ENCODE measurements around the gene NOP9. TPM values are rescaled to one million over a fixed set of nuclear protein-coding genes. Genes with fewer than 3 reads are reported as not detected.
A peak's percentile ranks its signal among the peaks of the same experiment; 100 is the strongest.
"Not testable (repeated sequence)": the region's sequence is repeated elsewhere in the genome, so short reads cannot be mapped to it uniquely, and the experiment has no call there.

The NOP9 gene
- total RNA-seq, 1 experiment from 2014 or later: 39.4 TPM

- TF ChIP-seq ELF1 (IDR thresholded peaks at IDR 0.05; ENCODE audit: borderline replicate concordance, low read depth) (no peak), RAD21 (IDR thresholded peaks at IDR 0.05; ENCODE audit: low read depth) (no peak), EZH2 (IDR thresholded peaks at IDR 0.05) (no peak), MAX (IDR thresholded peaks at IDR 0.05) (no peak), SP1 (IDR thresholded peaks at IDR 0.05; ENCODE audit: low read depth) (no peak), ZFX (IDR thresholded peaks at IDR 0.05) (no peak), YY1 (IDR thresholded peaks at IDR 0.05; ENCODE audit: extremely low read depth, insufficient replicate concordance, low read depth, low read length) (no peak)
- POLR2A ChIA-PET: no interaction called here
Measured at GRCh38 chr14:24353559-24354481, 54.2 kb downstream of the NOP9 start.

GRCh38 chr14:24354482-24354825 is 54.8 kb downstream of the NOP9 start:
- H3K4me3 ChIP-seq (replicated peaks in 1 of 2; ENCODE audit: low read depth in 1 of 2, low read length in 2 of 2); H3K27me3 ChIP-seq (ENCODE audit: insufficient read depth, low read length); H3K79me2 ChIP-seq (ENCODE audit: insufficient read depth, low read length); H3K9me3 ChIP-seq (ENCODE audit: control insufficient read depth in 1 of 2, insufficient read depth in 1 of 2, low read depth in 1 of 2, low read length in 2 of 2); DNase-seq (ENCODE audit: low read depth, low spot score); H3K27ac ChIP-seq (ENCODE audit: low read depth, low read length); H3K9me2 ChIP-seq (ENCODE audit: insufficient read depth); POLR2A ChIA-PET; H4K20me1 ChIP-seq (ENCODE audit: insufficient read depth); ATAC-seq; RAD21 ChIA-PET (ENCODE audit: low non-redundant PET in 1 of 2, low total read pairs in 2 of 2, uncharacterized antibody in 2 of 2, unreplicated experiment in 2 of 2); BruUV-seq (replicated peaks); intact Hi-C loops (cut with micrococcal nuclease); H3K9ac ChIP-seq (ENCODE audit: low read length); H3K36me3 ChIP-seq (ENCODE audit: control insufficient read depth in 1 of 2, insufficient read depth in 2 of 2, low read length in 2 of 2); CTCF ChIA-PET: not testable (repeated sequence)
- Histone ChIP-seq H3K4me1 (ENCODE audit: control insufficient read depth in 1 of 2, insufficient read depth in 2 of 2, low read length in 2 of 2) (peaks cover 5 to 22% of the 10 kb centered on the region in 2 experiments; a peak in 3 of 4 replicates), H2AFZ (ENCODE audit: low read depth, low read length, poor library complexity, severe bottlenecking) (peak overlapping the region; percentile 71), H3K4me2 (ENCODE audit: low read length) (peak overlapping the region; percentile 43)

More at GRCh38 chr14:24353559-24354481, 54.2 kb downstream of the NOP9 start:
- ATAC-seq: peak; percentile 55
- no TSS peak for BruUV-seq (replicated peaks)
- Histone ChIP-seq H3K4me2 (ENCODE audit: low read length) (peak overlapping the region; percentile 57), H4K20me1 (ENCODE audit: insufficient read depth) (no peaks in the 10 kb centered on the region), H3K9me2 (ENCODE audit: insufficient read depth) (no peaks in the 10 kb centered on the region), H3K9ac (ENCODE audit: low read length) (no peak overlapping the region), H3K79me2 (ENCODE audit: insufficient read depth, low read length) (no peaks in the 10 kb centered on the region), H3K9me3 (ENCODE audit: control insufficient read depth in 1 of 2, insufficient read depth in 1 of 2, low read depth in 1 of 2, low read length in 2 of 2) (no peaks in the 10 kb centered on the region), H3K4me1 (ENCODE audit: control insufficient read depth in 1 of 2, insufficient read depth in 2 of 2, low read length in 2 of 2) (peaks cover 5 to 22% of the 10 kb centered on the region in 2 experiments; a peak in 3 of 4 replicates), H2AFZ (ENCODE audit: low read depth, low read length, poor library complexity, severe bottlenecking) (peak overlapping the region; percentile 71), H3K4me3 (replicated peaks in 1 of 2; ENCODE audit: low read depth in 1 of 2, low read length in 2 of 2) (no peak overlapping the region), H3K36me3 (ENCODE audit: control insufficient read depth in 1 of 2, insufficient read depth in 2 of 2, low read length in 2 of 2) (no peaks in the 10 kb centered on the region), H3K27me3 (ENCODE audit: insufficient read depth, low read length) (no peaks in the 10 kb centered on the region), H3K27ac (ENCODE audit: low read depth, low read length) (no peak overlapping the region)
- ChIA-PET RAD21 (ENCODE audit: low non-redundant PET in 1 of 2, low total read pairs in 2 of 2, uncharacterized antibody in 2 of 2, unreplicated experiment in 2 of 2) (no interaction called here), CTCF (no interaction called here)
- intact Hi-C loops (cut with micrococcal nuclease): no loop called here
- DNase-seq (ENCODE audit: low read depth, low spot score): no peak
